ENCODE measurements around the gene LRRN2.

The LRRN2 gene

DNA sequence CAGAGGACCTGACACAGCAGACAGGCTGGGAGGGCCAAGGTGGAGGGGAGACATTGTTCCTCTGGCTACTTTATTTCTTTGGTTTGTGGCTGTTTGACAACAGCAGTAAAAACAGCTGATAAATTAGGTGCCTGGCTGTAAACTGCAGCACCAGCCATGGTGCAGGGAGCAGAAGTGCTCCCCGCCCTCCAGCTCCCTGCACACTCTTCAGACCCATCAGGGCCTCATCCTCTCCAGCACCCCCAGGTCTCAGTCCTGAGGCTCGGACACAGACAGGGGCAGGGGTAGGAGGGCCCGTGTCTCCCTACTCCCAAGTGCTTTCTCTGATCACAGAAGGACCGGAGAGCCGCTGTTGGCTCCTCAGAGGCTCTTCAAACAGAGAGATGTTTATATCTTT lies 17.7 kb upstream of the LRRN2 start:
- H3K4me2 ChIP-seq = no peak overlapping the region
- no peak for TF ChIP-seq CTCF (conservative IDR thresholded peaks at IDR 0.05; ENCODE audit: low read depth, low read length)
- H2AFZ ChIP-seq (ENCODE audit: low read depth) = no peak overlapping the region
- no peaks in the 10 kb centered on the region for H3K79me2 ChIP-seq (ENCODE audit: insufficient read depth, low read depth)
- H4K20me1 ChIP-seq (ENCODE audit: insufficient read depth) = no peaks in the 10 kb centered on the region
- H3K9ac ChIP-seq = no peak overlapping the region
- H3K4me3 ChIP-seq (IDR thresholded peaks at IDR 0.05; ENCODE audit: insufficient read depth, low read depth, low read length) = no peak overlapping the region
- no peak overlapping the region for H3K27ac ChIP-seq
- H3K36me3 ChIP-seq (ENCODE audit: insufficient read depth) = no peaks in the 10 kb centered on the region
- H3K27me3 ChIP-seq (ENCODE audit: insufficient read depth, low read depth) = no peaks in the 10 kb centered on the region
- no peaks in the 10 kb centered on the region for H3K4me1 ChIP-seq (ENCODE audit: low read depth, poor library complexity, severe bottlenecking)

- Histone ChIP-seq H3K4me1 (ENCODE audit: low read depth, poor library complexity, severe bottlenecking) (no peaks in the 10 kb centered on the region), H3K9ac (no peak overlapping the region), H3K27me3 (ENCODE audit: insufficient read depth, low read depth) (no peaks in the 10 kb centered on the region), H3K79me2 (ENCODE audit: insufficient read depth, low read depth) (no peaks in the 10 kb centered on the region), H3K27ac (no peak overlapping the region), H4K20me1 (ENCODE audit: insufficient read depth) (no peaks in the 10 kb centered on the region), H2AFZ (ENCODE audit: low read depth) (no peak overlapping the region), H3K4me2 (no peak overlapping the region), H3K4me3 (IDR thresholded peaks at IDR 0.05; ENCODE audit: insufficient read depth, low read depth, low read length) (no peak overlapping the region), H3K36me3 (ENCODE audit: insufficient read depth) (no peaks in the 10 kb centered on the region)
- TF ChIP-seq CTCF (conservative IDR thresholded peaks at IDR 0.05; ENCODE audit: low read depth, low read length) = no peak
These were observed 17.2 kb upstream of the LRRN2 start for GRCh38 chr1:204702552-204703267.

DNA sequence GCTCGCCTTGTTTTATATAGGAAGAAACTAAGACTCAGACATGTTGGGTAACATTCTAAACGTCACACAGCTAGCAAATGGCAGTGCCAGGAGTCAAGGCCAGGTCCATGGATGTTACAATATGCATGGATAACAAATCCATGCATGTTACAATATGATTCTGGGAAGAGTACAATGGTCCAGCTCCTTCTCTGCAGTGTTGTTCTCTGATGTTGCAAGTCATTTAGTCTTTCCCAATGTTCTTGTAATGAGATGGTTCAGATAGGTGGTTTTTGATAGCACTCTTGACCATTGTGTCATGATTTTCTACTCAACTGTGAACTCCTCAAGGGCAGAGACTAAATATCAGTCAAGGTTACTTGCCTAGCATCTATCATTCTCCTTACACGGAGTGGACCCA lies 15.7 kb upstream of the LRRN2 start:
- Histone ChIP-seq H4K20me1 (ENCODE audit: insufficient read depth) (no peaks in the 10 kb centered on the region), H3K27ac (no peak overlapping the region), H3K4me2 (no peak overlapping the region), H2AFZ (ENCODE audit: low read depth) (no peak overlapping the region), H3K9ac (no peak overlapping the region), H3K27me3 (ENCODE audit: insufficient read depth, low read depth) (no peaks in the 10 kb centered on the region), H3K79me2 (ENCODE audit: insufficient read depth, low read depth) (no peaks in the 10 kb centered on the region), H3K4me3 (IDR thresholded peaks at IDR 0.05; ENCODE audit: insufficient read depth, low read depth, low read length) (no peak overlapping the region), H3K36me3 (ENCODE audit: insufficient read depth) (no peaks in the 10 kb centered on the region), H3K4me1 (ENCODE audit: low read depth, poor library complexity, severe bottlenecking) (no peaks in the 10 kb centered on the region)
- TF ChIP-seq CTCF (conservative IDR thresholded peaks at IDR 0.05; ENCODE audit: low read depth, low read length) = no peak

GRCh38 chr1:204697893-204698292 lies 12.4 kb upstream of the LRRN2 start:
- Histone ChIP-seq H3K4me3 (IDR thresholded peaks at IDR 0.05; ENCODE audit: insufficient read depth, low read depth, low read length) (no peak overlapping the region), H3K79me2 (ENCODE audit: insufficient read depth, low read depth) (no peaks in the 10 kb centered on the region), H3K27ac (no peak overlapping the region), H3K4me2 (no peak overlapping the region), H3K9ac (no peak overlapping the region), H3K4me1 (ENCODE audit: low read depth, poor library complexity, severe bottlenecking) (no peaks in the 10 kb centered on the region), H2AFZ (ENCODE audit: low read depth) (no peak overlapping the region), H3K27me3 (ENCODE audit: insufficient read depth, low read depth) (no peaks in the 10 kb centered on the region), H3K36me3 (ENCODE audit: insufficient read depth) (no peaks in the 10 kb centered on the region), H4K20me1 (ENCODE audit: insufficient read depth) (no peaks in the 10 kb centered on the region)
- TF ChIP-seq CTCF (conservative IDR thresholded peaks at IDR 0.05; ENCODE audit: low read depth, low read length) = no peak
